HL-60/S4 treated with retinoic acid at 250 ng/mL for 4 days and 3 days (cell line): ENCODE results near the gene OBP2A.

Source experiments
- in situ Hi-C: fragments of 300-500 bp; cut with MboI; formaldehyde crosslinking; loops from 2 replicates; pipeline ENCODE4 v1.7.0; 2022; ENCODE audit warnings: low sequenced_read_pairs

OBP2A gene

GRCh38 chr9:135551031-135551430 is 5.1 kb downstream of the OBP2A start:
- in situ Hi-C loops: no loop called here

DNA sequence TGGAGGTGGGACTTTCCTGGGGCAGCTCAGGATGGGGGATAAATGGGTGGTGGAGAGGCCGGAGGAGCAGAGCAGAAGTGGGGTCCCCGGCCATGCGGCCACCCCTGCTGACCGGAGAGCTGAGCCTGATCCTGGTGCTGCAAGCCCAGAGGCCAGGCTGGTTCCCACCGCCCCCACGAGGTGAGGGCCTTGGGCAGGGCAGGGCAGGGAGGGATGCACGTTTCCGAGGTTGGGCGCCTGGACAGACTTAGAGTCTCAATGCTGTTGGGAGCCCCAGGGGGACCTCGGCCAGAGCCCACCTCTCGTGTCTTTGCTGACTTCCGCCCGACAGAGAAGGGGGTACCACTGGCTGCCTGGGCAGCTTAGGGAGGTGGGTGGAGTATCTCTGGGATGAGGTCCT is 5.5 kb downstream of the OBP2A start:
- in situ Hi-C loops: no loop called here

GRCh38 chr9:135552021-135552697 is 6.2 kb downstream of the OBP2A start:
- in situ Hi-C loops: no loop called here

- in situ Hi-C loops: no loop called here
These were observed 6.8 kb downstream of the OBP2A start for GRCh38 chr9:135552698-135553171.

GRCh38 chr9:135554718-135555117 is 8.8 kb downstream of the OBP2A start:
- in situ Hi-C loops: no loop called here

- in situ Hi-C loops: no loop called here
These were observed 9.3 kb downstream of the OBP2A start for GRCh38 chr9:135555203-135555602.

DNA sequence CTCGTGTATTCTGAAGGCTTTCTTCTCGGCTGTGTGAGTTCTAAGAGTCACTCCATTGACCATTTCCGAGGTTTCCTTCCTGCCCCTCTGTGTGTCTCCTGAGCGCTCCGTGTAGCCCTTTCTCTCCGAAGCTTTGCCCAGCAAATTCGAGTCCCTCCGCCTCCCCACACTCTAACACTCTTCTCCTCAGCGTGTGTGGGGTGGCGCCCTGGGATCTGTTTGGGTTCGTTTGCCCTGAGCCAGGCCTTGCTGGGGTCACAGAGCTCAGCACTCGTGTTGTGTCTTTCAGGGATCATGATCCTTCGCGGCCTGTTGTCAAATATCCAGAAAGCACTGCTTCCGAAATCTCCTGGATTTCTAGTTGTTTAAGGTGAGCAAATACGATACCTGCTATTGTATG is 10.0 kb downstream of the OBP2A start:
- in situ Hi-C loops: no loop called here

GRCh38 chr9:135559606-135560005 is 13.7 kb downstream of the OBP2A start:
- in situ Hi-C loops: no loop called here

- in situ Hi-C loops: no loop called here
These were observed 15.7 kb downstream of the OBP2A start, which contains the start of gene PAEP for GRCh38 chr9:135561391-135562234. PAEP (plus strand) TSS chr9:135561756.

- in situ Hi-C loops: no loop called here
These were observed 16.4 kb downstream of the OBP2A start for GRCh38 chr9:135562235-135562745.

DNA sequence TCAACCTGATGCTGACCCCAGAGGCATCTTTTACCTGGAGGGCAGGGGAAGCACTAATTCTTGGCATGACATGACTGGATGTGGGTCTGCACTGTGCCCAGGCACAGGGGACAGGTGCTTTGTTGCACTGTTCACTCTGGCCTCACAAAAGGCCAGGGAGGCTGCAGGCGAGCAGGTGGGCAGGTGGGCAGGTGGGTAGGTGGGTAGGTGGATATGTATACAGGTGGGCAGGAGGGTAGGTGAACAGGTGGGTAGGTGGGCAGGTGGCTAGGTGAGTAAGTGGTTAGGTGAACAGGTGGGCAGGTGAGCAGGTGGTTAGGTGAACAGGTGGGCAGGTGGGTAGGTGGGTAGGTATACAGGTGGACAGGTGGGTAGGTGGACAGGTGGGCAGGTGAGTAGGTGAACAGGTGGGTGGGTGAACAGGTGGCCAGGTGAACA is 17.1 kb downstream of the OBP2A start:
- in situ Hi-C loops: no loop called here

GRCh38 chr9:135563858-135564257 is 17.9 kb downstream of the OBP2A start:
- in situ Hi-C loops: no loop called here

DNA sequence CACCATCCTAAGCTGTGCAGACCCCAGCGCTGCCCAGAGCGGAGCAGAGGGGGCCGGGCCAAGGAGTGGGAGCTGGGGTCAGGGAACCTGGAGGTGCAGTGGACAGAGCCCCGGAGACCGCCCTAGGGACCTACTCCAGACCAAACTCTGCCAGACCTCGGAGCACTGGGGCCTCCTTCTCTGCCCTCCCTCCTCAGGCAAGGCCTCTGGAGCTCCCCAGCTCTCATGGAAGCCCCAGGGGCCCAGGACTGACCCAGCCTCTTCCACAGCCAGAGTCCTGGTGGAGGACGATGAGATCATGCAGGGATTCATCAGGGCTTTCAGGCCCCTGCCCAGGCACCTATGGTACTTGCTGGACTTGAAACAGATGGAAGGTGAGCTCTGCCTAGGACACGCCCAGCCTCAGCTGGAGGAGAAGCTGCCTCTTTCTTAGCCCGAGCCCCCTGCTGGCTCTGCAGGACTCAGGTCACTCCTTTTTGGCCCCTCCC is 19.3 kb downstream of the OBP2A start:
- in situ Hi-C loops: no loop called here

DNA sequence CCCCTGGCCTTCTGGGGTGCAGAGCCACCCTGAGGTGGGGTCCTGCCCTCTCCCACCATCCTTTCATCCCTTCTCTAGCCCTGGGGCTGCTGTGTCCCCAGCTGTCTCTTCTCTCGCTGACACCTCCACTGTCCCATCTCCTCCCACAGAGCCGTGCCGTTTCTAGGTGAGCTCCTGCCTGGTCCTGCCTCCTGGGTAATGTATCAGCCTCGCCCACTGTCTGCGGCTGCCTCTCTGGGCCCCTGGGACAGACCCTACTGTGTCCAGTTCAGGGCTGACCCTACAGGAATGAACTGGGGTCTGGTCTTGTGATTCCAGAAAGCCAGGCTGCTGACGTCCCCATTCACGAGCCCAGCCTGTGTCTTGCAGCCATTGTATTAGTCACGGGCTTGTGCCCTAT is 19.7 kb downstream of the OBP2A start:
- in situ Hi-C loops: no loop called here

DNA sequence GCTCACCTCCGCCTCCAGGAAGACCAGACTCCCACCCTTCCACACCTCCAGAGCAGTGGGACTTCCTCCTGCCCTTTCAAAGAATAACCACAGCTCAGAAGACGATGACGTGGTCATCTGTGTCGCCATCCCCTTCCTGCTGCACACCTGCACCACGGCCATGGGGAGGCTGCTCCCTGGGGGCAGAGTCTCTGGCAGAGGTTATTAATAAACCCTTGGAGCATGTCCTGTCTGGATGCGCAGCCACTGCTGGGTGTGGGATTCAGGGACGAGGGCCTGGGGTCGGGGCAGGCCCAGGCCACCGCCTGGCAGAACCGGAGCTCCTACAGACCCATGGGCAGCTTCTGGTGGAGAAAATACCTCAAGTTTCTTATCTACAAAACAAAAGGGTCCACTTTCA is 20.6 kb downstream of the OBP2A start:
- in situ Hi-C loops: no loop called here

DNA sequence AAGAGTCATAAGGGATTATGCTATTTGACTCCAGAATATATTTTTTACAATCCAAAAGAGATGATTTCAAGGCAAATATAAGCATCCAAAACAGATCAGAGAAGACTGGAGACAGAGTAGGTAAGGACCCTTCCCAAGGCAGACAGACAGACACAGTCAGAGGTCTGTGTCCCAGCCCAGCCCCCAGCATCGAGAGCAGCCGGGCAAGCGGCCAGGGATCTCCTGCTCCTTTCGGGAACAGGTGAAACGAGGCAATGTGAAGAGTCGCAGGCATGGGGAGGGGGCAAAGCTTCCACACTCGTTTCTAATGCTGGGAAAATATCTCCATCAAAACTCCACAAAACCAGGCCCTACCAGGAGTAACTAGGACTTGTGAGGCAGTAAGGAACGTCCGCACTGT is 21.4 kb downstream of the OBP2A start:
- in situ Hi-C loops: no loop called here

DNA sequence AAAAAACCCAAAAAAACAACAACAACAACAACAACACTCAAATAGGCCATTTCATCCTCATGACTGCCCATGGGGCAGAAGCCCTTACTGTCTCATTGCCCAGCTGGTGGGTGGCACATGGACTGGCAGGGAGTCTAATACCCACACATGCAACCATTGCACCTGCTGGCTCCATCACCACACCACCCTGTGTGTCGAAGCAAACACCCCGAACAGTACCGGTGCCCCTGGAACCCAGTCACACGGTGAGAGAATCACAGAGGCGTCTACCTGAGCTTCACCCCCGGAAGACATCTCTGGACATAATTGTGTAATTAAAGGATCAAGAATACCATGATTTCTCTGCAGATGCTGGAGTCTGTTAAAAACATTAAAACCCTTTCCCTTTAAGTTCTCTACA is 22.1 kb downstream of the OBP2A start:
- in situ Hi-C loops: no loop called here

GRCh38 chr9:135570456-135570855 is 24.5 kb downstream of the OBP2A start:
- in situ Hi-C loops: no loop called here

DNA sequence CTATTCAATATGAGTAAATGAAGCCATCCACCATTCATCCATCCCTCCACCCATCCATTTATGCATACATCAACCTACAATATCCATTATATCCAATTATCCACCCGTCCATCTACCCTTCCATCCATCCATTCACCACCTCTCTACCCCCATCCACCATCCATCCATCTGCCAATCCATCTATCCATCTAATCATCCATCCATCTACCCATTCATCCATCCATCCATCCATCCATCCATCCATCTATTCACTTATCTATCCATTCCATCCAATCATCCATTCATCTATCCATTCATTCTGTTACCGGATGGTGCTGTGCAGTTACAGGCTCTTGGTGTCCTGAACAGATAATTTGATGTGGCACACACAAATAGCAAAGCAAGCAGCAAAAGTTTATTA is 26.3 kb downstream of the OBP2A start:
- in situ Hi-C loops: no loop called here

DNA sequence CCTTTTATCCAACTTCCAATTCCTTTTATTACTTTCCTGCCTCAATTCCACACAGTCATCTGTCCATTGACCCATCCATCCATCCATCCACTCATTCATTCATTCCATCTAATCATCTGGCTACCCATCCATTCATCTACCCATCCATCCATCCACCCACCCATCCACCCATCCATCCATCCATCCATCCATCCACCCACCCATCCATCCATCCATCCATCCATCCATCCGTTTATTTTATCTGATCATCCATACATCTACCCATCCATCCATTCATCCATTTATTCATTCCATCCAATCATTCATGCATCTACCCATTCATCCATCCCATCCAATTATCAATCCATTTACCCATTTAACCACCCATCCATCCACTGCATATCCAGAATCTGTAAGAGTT is 27.2 kb downstream of the OBP2A start:
- in situ Hi-C loops: no loop called here

DNA sequence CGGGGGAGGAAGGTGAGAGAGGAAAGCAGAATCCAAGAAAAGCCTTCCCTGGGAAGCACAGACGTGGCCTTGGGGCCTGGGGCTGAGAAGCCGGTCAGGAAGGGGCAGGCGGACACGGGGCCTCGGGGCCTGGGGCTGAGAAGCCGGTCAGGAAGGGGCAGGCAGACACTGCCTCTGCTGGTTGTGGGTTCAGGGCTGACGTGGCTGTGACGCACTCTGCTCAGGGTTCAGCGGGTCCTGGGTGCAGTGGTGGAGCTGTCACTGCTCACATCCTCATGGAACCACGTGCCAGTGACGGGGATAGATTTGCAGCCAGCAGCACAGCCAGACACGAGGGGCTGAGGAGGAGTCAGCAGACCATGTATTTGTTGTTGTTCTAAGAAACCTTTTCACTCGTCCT is 28.4 kb downstream of the OBP2A start:
- in situ Hi-C loops: no loop called here

DNA sequence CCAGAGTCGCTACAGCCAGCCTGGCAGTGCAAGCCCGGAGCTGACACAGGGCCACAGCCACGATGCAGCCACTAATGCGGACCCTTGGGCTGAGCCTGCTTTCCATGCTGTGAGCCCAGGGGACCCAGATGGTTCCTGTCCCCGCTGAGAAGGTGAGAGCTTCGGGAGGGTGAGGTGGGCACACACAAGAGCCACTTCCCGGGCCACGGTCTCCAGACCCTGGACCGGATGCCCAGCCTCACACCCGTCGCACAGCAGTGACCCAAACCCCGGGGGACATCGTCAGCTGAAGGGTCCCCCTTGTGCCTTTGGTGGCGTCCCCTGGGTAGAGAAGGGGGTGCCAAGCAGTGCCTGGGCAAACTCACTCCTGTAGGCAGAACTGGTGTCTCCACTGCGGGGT is 29.0 kb downstream of the OBP2A start:
- in situ Hi-C loops: no loop called here
